Measurements from ENCODE around the gene ABTB1.
"Not testable (repeated sequence)": the region's sequence is repeated elsewhere in the genome, so short reads cannot be mapped to it uniquely, and the experiment has no call there.

The ABTB1 gene

DNA sequence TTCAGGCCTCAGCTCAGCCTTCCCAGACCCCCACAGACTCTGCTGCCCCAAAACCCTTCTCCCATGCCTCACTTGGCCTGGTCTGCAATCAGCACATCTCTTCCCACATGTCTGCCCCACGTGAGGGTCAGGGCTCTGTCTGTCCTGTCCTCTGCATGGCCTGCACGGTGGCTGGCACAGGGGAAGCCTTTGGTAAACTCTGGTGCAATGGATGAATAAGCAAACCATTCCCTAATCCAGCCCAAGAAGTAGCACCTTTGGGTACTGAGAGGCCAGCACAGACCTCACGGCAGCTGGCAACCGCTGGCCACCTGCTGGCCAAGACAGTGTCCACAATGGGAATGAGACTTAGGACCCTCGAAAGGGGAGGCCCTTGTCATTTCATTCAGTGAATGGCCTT lies 27.7 kb downstream of the ABTB1 start:
- DNase-seq (ENCODE audit: extremely low read depth in 1 of 2, low read depth in 1 of 2), result no peak

DNA sequence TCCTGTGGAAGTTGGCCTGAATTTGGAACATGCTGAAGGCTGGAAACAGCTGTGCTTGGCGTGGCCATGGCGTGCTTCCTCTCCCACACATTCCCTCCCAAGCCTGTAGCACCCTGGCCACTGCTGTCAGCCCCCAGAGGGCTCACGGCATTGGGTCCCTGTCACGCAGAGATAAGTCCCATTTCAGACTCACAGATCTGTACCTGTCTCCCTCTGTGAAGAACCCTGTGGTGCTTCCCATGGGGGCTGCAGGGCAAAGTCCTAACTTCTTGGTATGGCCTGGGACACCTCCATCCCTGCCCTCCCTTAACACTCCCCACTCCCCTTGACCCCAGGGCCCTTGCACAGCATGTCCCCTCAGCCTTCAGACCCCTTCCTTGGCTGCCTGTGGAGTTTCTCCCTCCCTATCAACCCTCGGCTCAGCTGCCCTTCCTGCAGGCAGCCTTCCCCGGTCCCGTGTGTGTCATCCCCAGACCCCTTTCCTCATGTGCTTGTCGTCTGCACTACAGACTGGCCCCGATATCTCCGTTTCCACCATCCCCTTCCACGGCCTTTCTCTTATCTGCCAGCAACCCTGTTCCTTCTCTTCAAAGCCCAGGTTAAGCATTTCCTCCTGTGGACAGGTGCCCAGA lies 28.6 kb downstream of the ABTB1 start:
- no peak for DNase-seq (ENCODE audit: extremely low read depth in 1 of 2, low read depth in 1 of 2)

DNA sequence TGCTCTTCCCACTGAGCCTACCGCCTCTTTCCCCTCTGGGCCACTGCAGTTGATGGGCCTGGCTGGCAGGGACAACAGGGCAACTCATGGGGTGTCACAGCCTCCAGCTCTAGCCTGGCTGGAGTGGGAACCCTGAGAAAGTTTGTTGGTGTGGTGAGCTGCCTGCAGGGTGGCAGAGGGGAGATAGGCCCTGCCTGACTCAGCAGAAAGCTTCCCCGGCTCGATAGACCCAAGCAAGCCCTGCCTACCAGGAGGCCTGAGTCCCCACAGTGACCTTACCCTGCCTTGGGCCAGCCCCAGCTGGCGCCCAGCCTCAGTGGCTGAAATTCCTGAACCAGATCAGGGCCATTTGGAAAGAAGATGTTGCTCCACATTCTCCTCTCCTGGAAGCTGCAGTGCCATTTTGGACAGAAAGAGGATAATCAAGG lies 29.4 kb downstream of the ABTB1 start:
- no peak for DNase-seq (ENCODE audit: extremely low read depth in 1 of 2, low read depth in 1 of 2)

DNA sequence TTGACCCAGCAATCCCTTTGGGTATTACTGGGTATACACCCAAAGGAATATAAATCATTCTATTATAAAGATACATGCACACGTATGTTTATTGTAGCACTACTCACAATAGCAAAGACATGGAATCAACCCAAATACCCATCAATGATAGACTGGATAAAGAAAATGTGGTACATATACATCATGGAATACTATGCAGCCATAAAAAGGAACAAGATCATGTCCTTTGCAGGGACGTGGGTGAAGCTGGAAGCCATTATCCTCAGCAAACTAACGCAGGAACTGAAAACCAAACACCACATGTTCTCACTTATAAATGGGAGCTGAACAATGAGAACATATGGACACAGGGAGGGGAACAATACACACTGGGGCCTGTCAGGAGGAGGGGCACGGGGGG lies 32.1 kb downstream of the ABTB1 start:
- DNase-seq (ENCODE audit: extremely low read depth in 1 of 2, low read depth in 1 of 2), result not testable (repeated sequence)

DNA sequence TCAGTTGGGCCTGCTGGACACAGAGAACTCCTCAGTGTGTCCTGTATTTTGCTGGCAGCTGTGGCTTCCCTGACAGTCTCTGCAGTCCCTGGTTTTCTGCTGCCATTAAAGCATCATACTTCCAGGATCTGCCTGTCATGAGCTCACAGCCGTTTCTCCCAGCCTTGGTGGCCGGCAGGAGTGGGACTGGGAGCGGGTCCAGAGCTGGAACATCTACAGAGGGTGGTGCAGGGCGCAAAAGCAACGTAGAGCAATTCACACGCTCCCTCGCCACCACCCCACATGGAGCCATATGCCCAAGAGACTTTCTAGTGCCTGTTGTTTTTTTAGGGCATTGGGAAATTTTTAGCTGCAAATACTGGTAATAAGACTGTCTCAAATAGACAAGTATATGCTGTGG lies 33.6 kb downstream of the ABTB1 start:
- no peak for DNase-seq (ENCODE audit: extremely low read depth in 1 of 2, low read depth in 1 of 2)

DNA sequence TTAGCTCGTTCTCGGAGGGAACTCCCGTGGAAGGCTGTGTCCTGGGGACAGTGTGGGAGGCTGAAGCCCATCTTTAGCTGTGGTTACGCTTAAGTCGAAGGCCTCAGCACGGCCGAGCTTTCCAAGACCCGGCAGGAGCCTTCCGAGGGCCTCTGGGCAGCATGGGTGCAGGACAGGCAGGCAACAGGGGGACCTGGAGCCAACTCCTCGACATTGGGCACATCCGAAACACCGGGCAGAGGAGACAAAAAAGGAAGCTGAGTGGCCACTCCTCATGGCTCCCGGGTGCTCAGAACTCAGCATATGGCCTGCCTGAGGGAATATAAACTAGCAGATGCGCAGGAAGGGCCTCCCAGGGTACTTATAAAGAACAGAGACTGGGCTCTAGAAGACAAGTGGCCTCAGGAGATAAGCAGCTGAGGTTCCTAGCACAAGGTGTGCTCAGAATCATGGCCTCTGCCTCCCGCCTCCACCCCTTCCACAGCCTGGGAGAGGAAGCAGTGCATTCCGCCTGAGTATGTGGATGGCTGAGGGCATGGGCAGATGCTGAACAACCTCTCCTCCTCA lies 34.1 kb downstream of the ABTB1 start:
- no peak for DNase-seq (ENCODE audit: extremely low read depth in 1 of 2, low read depth in 1 of 2)

DNA sequence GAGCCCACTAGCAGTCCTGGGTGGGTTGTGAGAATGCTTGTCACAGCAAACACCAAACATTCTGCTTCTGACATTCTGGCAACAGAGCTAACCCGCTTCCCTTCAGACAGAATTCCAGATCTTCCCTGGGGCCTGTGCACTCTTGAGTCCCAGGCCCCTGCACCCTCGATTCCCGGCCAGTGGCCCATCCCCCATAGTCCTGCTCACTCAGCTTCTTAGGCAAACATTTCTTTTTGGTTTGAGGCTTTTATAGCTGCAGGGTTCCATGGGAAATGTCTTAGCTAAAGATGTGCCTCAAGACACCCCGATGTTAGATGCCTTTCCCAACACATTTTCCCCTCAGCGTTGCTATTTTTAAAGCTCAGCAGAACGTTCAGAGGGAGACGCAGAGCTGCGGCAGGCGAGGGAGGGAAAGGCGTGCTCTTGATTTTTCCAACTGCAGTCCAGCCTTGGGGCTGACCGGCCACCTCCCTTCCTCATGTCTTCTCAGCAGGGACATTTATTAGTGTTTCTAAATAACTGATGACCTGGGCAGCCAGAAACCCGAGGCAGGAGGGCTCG lies 35.2 kb downstream of the ABTB1 start:
- DNase-seq (ENCODE audit: extremely low read depth in 1 of 2, low read depth in 1 of 2), result no peak

DNA sequence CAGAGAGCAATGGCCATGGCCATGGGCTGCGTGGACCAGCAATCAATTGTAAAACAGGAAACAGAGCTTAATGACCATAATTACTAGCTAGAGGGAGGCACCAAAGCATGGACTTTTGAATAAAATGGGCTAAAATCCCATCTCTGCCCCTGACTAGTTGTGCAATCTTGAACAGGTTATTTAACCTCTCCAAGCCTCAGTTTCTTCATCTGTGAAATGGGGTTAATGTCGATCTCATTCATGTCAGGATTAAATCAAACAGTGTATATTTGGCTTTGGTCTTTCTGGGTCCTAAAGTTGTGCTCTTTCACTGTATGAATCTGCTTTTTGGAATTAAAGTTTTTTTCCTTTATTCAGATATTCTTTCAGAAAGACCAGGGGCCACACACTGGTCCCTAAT lies 36.1 kb downstream of the ABTB1 start:
- no peak for DNase-seq (ENCODE audit: extremely low read depth in 1 of 2, low read depth in 1 of 2)

DNA sequence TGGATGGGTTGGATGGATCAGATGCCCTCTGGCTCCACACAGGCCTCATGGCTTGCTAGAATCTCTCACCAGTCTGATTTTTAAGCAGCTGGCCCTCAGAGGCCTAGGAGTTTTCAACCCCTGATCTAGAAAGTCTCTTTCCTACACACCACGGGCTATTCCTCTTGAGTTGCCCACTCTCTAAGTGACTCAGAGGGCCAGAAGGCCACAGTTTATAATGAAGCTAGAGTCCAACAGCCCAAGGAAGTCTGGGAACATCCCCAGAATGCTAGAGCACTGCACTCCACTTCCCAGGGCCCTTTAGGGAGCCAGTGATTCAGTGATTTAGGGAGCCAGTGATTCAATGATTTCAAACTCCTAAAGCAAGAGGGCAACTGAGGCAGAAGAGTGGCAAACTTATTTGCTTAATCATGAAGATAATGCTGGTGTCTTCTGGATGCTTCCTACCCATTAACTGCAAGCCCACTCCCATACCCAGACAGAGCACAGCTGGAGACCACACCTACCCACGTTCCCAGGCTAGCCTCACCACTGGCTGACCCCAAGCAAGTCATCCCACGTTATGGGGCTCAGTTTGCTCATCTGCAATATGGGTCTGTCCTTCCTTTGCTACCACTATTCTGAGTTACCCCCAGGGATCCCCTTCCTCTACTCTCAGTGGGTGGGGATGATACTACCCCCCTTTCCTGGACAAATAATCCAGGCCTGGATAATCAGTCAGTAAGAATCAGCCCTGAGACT lies 36.7 kb downstream of the ABTB1 start:
- DNase-seq (ENCODE audit: extremely low read depth in 1 of 2, low read depth in 1 of 2), result no peak

DNA sequence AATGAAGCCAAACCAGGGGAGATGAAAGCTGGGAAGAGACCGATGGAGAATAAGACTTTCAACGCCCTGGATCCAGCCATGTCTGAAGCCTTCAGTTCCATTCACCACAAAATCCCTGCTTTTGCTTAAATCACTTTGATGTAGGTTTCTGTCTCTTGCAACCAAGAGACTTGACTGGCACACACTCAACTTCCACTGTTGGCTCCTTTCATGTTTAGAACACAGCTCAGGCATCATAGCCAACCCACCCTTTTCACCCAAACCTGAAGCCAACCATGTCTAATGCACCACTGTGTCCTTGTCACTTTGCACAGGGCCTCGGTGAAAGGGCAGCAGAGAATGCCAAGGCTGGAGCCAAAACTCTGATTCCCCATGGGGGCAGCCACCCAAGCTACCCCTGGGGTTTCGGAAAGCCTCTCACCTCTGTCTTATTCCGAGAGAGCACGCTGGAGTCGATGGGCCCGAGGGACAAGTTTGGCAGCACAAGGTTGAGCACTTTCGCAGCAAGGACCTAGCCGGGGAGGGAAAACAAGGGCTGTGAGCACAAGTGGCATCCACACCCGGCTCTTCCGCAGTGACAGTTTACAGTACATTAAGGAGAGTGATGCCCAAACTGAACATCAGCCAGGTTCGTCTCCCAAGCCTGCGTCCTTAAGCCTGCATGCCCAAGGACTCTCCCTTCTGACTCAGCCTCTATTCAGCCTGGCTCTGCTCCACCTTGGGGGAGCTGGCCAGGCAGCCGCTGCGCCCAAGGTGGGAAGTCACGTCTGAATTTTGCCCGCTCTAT lies 37.6 kb downstream of the ABTB1 start:
- DNase-seq (ENCODE audit: extremely low read depth in 1 of 2, low read depth in 1 of 2), result no peak

DNA sequence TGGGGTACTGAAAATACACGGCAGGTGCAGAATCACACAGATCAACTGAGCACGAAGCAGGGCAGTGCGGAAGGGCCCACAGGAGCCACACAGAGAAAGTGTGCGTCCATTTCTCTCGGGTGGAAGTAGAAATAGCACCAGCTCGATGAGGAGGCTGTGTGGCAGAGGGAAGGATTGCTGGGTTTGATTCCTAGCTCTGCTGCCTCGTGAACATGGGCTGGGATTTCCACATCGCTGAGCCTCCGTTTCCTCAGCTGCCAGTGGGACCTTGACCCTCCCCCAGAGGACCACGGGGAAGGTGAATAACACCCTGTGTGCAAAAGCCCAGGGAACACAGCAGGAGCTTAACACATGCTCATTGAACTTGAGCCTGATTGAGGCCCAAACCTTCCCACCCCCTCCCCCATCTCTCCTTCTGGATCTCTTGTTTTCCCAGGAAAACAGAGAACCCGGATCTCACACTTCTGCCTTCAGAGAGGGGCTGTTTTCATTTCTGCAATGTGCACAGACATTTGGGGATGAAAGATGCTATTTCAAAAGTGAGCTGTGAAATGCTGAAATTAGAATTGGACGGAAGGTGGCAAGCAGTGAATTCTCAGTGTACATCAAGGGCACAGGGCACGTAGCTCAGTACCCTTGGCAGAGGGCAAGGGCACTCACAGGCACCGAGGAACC lies 38.4 kb downstream of the ABTB1 start:
- no peak for DNase-seq (ENCODE audit: extremely low read depth in 1 of 2, low read depth in 1 of 2)

DNA sequence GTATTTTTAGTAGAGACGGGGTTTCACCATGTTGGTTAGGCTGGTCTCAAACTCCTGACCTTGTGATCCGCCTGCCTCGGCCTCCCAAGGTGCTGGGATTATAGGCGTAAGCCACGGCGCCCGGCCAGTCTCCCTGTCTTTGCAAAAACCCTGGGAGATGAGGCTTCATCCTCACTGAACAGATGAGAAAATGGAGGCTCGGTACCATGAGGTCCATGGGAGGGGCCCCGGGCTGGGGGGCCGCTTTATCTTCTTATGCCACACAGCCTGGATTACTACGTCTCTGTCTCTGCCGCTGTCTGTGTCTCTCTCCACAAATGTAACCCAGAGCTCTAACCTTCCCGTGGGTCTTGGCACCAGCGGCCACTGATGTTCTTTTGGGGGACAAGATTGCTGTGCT lies 39.1 kb downstream of the ABTB1 start:
- DNase-seq (ENCODE audit: extremely low read depth in 1 of 2, low read depth in 1 of 2), result no peak

DNA sequence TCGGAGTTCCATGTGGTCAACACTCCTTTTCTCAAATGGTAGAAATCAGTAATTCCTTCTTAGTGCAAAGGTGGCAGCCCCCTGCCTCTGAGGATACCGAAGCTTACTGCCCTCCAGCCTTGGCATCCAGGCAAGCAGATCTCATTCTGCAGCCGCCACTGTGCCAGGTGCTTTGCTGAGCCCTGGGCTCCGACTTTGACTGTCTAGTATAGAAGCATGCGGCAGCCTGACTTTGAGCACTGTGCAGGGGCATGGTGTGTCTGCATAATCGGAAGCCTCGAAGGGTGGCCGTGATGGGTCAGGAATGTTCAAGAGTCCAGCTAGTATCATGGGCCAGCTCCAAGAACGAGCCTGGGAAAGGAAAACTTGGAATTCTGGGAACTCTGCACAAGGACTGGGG lies 39.7 kb downstream of the ABTB1 start:
- no peak for DNase-seq (ENCODE audit: extremely low read depth in 1 of 2, low read depth in 1 of 2)

DNA sequence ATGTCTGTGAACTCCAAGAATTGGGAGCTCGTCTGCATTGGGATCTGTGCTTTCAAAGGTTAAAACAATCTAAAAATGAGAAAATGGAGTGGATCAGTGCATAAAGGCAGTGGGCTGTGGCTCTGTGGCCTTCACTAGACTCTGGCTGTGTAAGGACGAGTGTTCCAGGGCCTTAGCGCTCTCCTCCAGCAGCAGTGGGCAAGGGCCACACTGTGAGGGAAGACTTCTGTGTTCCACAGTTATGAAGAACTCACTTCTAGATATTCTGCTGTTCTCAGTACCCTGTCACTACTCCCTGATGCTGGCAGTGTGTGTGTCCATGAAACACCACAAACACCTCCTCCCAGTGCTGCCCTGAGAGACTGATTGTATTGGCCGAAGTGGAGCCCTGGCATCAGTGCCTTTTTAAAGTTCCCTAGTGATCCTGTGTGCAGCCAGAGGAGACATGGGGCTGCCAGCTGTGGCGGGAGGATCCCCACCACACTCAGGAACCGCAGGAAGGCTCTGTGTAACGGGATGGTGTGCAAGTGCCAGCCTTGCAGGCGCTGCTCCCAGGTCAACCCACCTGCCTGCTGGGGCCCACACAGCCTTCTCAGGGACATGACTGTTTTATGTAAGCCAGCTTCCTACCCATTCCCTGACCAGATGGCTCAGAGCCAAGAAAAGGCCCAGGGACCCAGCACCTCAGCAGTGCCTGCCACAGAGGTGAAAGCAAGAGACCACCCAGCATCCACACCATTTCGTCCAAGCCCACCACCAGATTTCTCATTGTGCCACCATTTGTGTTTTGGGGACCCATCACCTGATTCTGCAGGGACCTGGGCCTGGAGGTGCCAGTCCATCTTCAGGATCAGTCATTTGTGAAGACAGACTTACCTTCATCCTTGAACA lies 40.4 kb downstream of the ABTB1 start:
- DNase-seq (ENCODE audit: extremely low read depth in 1 of 2, low read depth in 1 of 2), result no peak

DNA sequence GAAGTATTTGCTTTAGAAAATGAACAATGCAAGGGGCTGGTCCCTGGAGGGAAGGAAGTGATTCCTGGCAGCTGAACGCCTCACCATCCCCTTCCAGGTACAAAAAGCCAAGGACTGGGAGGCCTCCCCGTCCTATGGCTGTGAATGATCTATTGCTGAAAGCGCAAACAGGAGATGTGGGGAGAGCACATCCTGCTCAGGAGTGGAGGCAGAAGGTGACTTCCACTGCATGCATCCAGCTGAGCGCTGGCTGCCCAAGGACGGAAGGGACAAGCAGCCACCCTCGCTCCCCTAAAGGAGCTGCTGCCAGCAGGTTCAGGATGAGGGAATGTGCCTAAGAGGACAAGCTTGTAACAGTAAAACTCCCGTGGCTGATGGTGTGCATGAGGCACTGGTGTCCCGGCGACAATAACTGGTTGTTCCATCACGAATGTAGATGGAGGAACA lies 41.4 kb downstream of the ABTB1 start:
- no peak for DNase-seq (ENCODE audit: extremely low read depth in 1 of 2, low read depth in 1 of 2)

DNA sequence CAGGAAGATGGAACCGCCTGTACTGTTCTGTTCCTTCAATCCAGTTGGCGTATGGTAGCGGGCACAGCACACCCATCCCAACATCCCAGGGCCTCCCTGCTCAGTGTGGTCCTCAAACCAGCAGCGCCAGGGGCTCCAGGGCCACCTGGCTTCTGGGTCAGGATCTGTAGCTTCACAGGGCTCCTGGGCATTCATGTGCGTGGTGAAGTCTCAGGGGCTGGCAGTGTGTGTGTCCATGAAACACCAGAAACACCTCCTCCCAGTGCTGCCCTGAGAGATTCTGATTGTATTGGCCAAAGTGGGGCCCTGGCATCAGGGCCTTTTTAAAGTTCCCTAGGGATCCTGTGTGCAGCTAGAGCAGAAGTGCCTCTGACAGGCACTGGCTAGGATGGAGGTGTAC lies 42.1 kb downstream of the ABTB1 start:
- no peak for DNase-seq (ENCODE audit: extremely low read depth in 1 of 2, low read depth in 1 of 2)

DNA sequence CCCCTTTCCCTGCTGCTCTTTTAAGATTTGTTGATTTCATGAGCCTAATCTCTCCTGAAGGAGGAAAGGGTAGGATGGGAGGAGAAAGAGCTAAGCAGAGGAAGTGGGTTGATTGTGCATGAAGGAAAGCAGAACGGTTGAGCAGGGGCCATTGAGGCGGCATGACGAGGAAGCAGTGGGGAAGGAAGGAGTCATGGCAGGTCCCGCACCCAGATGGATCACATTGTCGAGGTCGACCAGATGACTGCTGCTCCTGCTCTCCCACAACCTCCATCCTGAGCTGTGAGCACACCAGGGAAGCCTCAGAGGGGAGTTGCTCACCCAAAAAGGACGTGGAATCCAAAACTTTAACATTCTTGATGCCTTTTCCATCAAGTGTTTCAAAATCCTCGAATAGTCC lies 42.8 kb downstream of the ABTB1 start:
- no peak for DNase-seq (ENCODE audit: extremely low read depth in 1 of 2, low read depth in 1 of 2)

DNA sequence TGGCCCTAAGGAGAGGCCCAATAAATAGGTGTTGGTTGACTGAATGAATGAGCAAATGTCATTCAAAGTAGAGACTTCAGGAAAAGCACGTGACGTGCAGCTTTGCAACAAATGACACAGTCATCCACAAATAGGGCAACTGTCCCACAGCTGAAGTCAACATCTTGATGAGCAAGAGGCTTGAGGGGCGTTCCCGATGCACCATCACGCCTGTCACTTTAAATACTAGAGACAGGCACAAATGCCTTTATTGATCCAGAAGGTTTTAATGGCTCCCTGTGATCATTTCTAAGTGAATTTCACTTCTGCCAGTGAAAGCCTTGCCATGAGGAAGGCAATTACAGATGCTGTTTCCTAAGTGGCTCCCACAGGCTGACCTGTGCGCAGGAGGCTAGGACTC lies 43.6 kb downstream of the ABTB1 start:
- DNase-seq (ENCODE audit: extremely low read depth in 1 of 2, low read depth in 1 of 2), result no peak

DNA sequence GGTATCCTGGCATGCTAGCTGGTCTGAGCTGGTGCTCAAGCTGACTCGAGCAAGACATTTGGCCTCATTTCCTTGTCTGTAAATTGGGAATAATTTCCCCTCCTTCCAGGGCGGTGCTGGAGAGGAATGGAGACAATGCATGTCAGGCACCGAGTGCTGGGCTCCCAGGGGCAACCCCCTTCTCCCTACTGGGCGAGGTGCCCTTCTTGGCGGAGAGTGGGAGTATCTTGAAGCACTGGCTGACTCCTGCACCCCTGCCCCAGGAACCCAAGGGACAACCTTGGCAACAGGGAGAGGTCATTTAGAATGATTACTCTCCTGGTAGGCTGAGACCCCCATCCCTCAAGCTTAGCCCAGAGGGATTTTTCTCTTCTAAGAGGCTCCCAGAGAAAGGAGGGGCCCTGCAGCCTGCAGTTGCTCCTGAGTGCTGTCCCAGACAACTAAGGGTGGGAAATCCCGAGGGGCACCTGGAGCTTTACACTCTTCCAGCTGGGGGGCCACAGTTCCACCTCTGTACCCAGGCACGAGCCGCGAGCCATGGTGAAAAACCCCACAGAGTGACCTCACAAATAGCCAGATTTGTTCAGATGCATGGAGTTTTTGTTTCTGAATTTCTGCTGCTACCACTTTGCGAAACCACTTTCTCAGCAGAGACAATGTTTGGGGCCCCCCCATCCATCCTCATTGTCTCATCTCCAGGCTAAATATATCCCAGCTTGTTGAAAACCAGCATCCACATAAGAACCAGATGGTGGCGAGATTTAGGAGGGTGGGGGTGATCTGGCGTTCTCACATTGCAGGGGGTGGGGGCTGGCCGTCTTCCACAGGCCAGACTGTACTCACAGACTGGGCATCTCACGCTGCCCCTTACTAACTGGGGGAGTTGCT lies 44.8 kb downstream of the ABTB1 start:
- no peak for DNase-seq (ENCODE audit: extremely low read depth in 1 of 2, low read depth in 1 of 2)

All from activated CD8-positive, alpha-beta memory T cell treated with anti-CD3 and anti-CD28 coated beads for 1 hour (primary cell).